GM19193 (cell line): Measurements from ENCODE around the gene GPR137.

ENCODE experiments used
- POLR2A ChIP-seq: IDR thresholded peaks from 4 replicates; pipeline ENCODE4 v1.6.1; 2011; ENCODE audit not compliant: insufficient read depth, insufficient read length; ENCODE audit errors: extremely low read depth

GPR137 gene, protein sequence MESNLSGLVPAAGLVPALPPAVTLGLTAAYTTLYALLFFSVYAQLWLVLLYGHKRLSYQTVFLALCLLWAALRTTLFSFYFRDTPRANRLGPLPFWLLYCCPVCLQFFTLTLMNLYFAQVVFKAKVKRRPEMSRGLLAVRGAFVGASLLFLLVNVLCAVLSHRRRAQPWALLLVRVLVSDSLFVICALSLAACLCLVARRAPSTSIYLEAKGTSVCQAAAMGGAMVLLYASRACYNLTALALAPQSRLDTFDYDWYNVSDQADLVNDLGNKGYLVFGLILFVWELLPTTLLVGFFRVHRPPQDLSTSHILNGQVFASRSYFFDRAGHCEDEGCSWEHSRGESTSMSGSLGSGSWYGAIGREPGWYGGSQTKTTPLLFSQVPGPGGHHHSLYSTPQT

GRCh38 chr11:64284962-64285884, at the start of gene GPR137:
Gene GPR137 (plus strand): TSS chr11:64285848. CDS start chr11:64286525, 677 bp downstream.
- no peak for TF ChIP-seq POLR2A

GRCh38 chr11:64237484-64237951, 48.1 kb upstream of the GPR137 start:
- no peak for TF ChIP-seq POLR2A

GRCh38 chr11:64238076-64238475, 47.6 kb upstream of the GPR137 start:
- no peak for TF ChIP-seq POLR2A

GRCh38 chr11:64238999-64239398, 46.6 kb upstream of the GPR137 start:
- no peak for TF ChIP-seq POLR2A

DNA sequence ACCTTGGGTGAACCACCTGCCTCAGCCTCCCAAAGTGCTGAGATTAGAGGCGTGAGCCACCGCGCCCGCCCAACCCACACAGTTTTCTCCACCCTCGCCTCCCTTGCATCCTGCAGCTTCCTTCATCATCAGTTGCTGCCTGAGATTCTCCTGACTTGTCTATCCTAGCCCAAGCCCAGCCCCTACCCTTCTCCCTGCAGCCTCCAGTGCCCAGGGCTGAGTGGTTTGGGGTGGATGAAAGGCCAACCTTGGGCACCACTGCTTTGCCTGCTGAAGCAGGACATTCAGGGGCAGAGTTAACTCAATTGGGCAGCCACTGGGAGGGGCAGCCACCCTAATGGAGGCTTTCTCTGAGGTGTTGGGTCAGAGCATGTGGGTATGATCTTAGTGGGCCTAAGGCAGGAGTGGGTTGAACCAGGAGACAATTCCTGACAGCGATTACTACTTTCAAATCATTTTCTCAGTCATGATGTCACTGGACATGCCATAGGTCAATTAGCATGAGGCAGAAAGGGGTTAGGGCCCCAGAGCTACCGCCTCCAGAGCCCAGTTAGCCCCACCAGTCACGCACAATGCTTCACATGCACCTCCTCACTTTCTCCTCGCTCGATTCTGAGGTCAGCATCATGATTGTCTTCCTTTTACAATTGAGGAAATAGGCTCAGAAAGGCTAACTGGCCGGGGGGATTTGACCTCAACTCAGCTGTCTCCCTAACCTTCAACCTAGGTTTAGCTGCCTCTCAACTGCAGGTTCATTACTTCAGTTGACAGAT, 45.8 kb upstream of the GPR137 start:
- TF ChIP-seq POLR2A, result no peak

GRCh38 chr11:64240435-64241240, 45.0 kb upstream of the GPR137 start, which contains the start of gene FKBP2:
Gene FKBP2 (plus strand): TSS chr11:64241095. CDS start chr11:64242388, 1,293 bp downstream.
- peak; percentile 96 for TF ChIP-seq POLR2A

DNA sequence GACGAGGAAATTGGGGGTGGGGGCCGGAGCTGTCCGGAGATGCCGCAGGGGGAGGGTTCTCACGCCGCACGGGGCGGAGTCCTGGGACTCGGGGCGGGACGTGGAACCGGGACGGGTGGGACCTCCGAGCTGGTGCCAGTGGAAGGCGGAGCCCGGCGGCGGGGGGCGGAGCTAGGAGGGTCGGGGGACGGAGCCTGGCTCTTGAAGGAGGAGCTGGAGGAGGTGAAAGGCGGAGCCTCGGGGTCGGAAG, 44.5 kb upstream of the GPR137 start:
- no peak for TF ChIP-seq POLR2A

GRCh38 chr11:64241491-64242374, 43.9 kb upstream of the GPR137 start:
- TF ChIP-seq POLR2A, result peak; percentile 45

DNA sequence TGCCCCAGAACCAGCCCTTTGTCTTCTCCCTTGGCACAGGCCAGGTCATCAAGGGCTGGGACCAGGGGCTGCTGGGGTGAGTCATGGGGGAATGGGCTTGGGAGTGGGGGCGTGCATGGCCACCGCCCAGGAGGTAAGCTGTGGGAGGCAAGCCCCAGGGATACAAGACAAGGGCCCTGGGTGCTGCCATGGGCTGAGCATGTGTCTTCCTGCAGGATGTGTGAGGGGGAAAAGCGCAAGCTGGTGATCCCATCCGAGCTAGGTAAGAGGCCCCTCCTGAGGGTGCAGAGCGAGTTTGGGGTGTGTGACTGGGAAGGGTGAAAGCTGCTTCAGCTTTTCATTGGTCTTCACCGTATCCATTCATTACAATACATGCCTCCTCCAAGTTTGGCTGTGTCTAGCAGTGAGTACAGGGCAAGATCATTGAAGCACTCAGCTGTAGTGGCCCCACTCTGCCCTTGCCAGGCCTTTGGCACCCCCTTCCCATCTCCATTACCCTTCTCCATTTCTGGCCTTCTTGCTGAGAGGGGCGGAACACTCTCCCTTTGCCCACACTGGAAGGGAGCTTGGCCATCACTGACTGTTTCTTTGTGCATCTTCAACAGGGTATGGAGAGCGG, 42.3 kb upstream of the GPR137 start:
- no peak for TF ChIP-seq POLR2A

GRCh38 chr11:64244107-64244506, 41.5 kb upstream of the GPR137 start:
- TF ChIP-seq POLR2A, result no peak

DNA sequence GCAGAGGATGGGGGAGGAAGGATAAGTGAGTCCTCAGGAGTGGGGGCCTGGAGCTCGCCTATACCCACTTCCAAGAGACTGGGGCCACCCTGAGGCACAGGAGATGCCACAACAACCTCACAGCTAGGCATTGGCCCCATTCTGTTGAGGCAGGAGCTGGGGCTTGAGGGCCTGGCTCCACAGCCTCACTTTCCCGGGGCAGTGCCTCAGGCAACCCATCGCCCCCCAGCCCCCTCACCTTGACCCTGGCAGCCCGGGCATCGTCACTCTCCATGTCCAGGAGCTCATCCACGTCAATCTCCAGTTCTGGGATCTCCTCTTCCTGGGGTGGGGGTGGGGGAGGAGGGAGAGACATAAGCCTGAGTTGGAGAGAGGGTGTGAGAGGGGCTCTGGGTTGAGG, 40.7 kb upstream of the GPR137 start:
- TF ChIP-seq POLR2A, result no peak

- no peak for TF ChIP-seq POLR2A
These were observed 40.2 kb upstream of the GPR137 start for GRCh38 chr11:64245401-64245796.
